Tibial artery (tissue), 4 donors: ENCODE measurements around the gene ZNF462.
A peak's percentile ranks its signal among the peaks of the same experiment; 100 is the strongest.

Experiments used
- DNase-seq, 2 donors: peaks; one replicate each; pipeline ENCODE4 v3.0.0-alpha.2; 2019
- H3K27ac ChIP-seq, 2 donors: fragments of 200-600 bp; sonication (generic) in 1 of 2; 1 replicate in 1 of 2; 2 replicates in 1 of 2; pipeline ENCODE4 v1.5.1; 2018 to 2019; ENCODE audit warnings: mild to moderate bottlenecking in 1 of 2
- H3K27me3 ChIP-seq, 2 donors: fragments of 200-600 bp; sonication (generic) in 1 of 2; one replicate each; pipeline versions ENCODE4 v1.5.1 to v1.6.0; 2016 to 2019
- H3K36me3 ChIP-seq, 3 donors: fragments of 200-600 bp; sonication (generic) in 2 of 3; one replicate each; pipeline ENCODE4 v1.5.1; 2016 to 2019; ENCODE audit warnings: mild to moderate bottlenecking in 2 of 3
- H3K4me1 ChIP-seq, 4 donors: fragments of 200-600 bp; sonication (generic) in 2 of 4; 1 replicate in 3 of 4; 2 replicates in 1 of 4; pipeline ENCODE4 v1.5.1; 2016 to 2019
- H3K4me3 ChIP-seq, 2 donors: fragments of 200-600 bp; sonication (generic) in 1 of 2; 1 replicate in 1 of 2; 2 replicates in 1 of 2; pipeline ENCODE4 v1.5.1; 2018 to 2019; ENCODE audit warnings: mild to moderate bottlenecking in 2 of 2
- H3K9me3 ChIP-seq, 3 donors: fragments of 200-600 bp; sonication (generic) in 1 of 3; one replicate each; pipeline ENCODE4 v1.5.1; 2016 to 2019
- intact Hi-C: fragments of 100-400 bp; cut with DNase I; formaldehyde crosslinking; loops from one replicate; pipeline ENCODE4 v1.15.0; 2023; ENCODE audit warnings: low total_unique reads
- TF ChIP-seq, protein P1 (sequence below), 2 experiments: fragments of 200-600 bp in 1 of 2; fragments of 450-650 bp in 1 of 2; IDR thresholded peaks; one replicate each; pipeline ENCODE4 v1.5.1; 2017 to 2019; ENCODE audit warnings: antibody characterized with exemption in 2 of 2, mild to moderate bottlenecking in 1 of 2, moderate library complexity in 1 of 2

Gene ZNF462

DNA sequence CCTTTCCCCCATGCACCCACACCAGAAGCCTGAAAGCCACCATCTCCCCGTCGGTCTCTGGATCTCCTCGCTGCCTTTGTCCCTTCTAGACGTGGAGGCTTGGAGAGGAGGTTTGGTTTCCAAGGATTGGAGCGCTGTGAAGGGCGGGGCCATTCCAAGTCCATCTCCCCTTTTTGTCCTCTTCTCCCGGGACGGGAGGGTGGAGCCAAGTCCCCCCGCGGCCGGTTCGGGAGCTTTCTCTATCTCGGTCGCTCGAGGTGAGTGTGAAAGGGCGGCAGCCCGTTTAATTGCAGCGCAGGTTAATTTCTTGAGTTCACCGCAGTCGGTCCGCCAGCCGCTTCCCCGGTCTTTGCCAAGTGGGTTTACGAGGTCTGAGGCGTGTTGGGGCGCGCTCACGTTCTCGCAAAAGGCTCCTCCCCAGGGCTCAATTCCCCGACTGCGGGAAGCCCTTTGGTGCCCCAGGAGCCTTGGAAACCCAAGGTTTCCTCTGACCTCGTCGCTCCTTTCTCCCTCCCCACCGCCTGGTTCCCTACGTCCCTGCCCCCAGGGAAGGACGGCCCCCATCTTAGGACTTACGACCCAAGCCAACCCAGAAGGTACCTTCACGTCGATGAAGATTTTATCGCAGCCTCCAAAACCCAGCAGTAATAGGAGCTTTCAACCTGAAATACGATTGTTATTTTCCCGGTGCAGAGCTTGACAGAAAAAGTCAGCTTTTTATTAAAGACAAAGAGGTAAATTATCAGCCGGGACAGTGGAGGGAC, 2.8 kb upstream of the ZNF462 start:
- Histone ChIP-seq H3K36me3 (no peaks in the 10 kb centered on the region), H3K27me3 (peaks cover 0 to 22% of the 10 kb centered on the region in 2 donors), H3K4me3 (peak overlapping the region; percentile 64 to 74), H3K4me1 (peaks cover 0 to 28% (median 16%) of the 10 kb centered on the region in 4 donors), H3K9me3 (no peaks in the 10 kb centered on the region), H3K27ac (peak overlapping the region; percentile 4 to 5)
- peak in 1 of 2 donors; percentile 65 for DNase-seq
- intact Hi-C loops = no loop called here
- TF ChIP-seq, protein P1, sequence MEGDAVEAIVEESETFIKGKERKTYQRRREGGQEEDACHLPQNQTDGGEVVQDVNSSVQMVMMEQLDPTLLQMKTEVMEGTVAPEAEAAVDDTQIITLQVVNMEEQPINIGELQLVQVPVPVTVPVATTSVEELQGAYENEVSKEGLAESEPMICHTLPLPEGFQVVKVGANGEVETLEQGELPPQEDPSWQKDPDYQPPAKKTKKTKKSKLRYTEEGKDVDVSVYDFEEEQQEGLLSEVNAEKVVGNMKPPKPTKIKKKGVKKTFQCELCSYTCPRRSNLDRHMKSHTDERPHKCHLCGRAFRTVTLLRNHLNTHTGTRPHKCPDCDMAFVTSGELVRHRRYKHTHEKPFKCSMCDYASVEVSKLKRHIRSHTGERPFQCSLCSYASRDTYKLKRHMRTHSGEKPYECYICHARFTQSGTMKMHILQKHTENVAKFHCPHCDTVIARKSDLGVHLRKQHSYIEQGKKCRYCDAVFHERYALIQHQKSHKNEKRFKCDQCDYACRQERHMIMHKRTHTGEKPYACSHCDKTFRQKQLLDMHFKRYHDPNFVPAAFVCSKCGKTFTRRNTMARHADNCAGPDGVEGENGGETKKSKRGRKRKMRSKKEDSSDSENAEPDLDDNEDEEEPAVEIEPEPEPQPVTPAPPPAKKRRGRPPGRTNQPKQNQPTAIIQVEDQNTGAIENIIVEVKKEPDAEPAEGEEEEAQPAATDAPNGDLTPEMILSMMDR (IDR thresholded peaks at IDR 0.05) = no peak

- Histone ChIP-seq H3K4me1 (peaks cover 0 to 28% (median 16%) of the 10 kb centered on the region in 4 donors), H3K9me3 (no peaks in the 10 kb centered on the region), H3K27ac (peak overlapping the region; percentile 5 to 85), H3K36me3 (no peaks in the 10 kb centered on the region), H3K27me3 (peaks cover 0 to 22% of the 10 kb centered on the region in 2 donors), H3K4me3 (peak overlapping the region; percentile 64 to 74)
- intact Hi-C loops = no loop called here
- TF ChIP-seq, protein P1 (IDR thresholded peaks at IDR 0.05) = no peak
- DNase-seq = peak in 1 of 2 donors; percentile 66
Observed at GRCh38 chr9:106860721-106861639, 2.0 kb upstream of the ZNF462 start.

DNA sequence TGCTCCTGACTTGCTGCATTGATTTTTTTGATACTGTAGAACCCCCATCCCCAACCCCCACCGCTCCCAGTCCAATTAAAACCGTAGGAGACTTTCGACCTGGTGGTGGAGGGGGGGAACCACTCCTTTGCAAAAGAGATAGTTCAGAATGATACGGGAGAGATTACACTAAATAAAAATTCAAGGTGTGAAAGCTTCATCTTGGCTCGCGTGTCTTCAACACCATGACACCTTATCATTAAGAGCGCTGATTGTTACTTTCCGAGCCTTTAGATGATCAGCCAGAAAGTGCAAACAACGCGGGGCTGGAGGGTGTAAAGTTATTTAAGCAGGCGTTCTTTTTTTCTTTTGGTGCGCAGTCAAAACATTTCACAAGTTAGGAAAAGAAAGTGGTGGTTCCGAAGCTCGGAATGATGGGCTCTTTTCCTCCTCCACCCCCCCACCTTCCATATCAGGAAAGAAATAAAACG, 1.3 kb upstream of the ZNF462 start:
- intact Hi-C loops = no loop called here
- Histone ChIP-seq H3K27ac (peak overlapping the region; percentile 78 to 85), H3K27me3 (peaks cover 0 to 22% of the 10 kb centered on the region in 2 donors), H3K36me3 (no peaks in the 10 kb centered on the region), H3K4me3 (peak overlapping the region; percentile 64 to 74), H3K4me1 (peaks cover 0 to 28% (median 16%) of the 10 kb centered on the region in 4 donors), H3K9me3 (no peaks in the 10 kb centered on the region)
- TF ChIP-seq, protein P1 (IDR thresholded peaks at IDR 0.05) = no peak
- no peak for DNase-seq

GRCh38 chr9:106862110-106862820, 701 bp upstream of the ZNF462 start:
- Histone ChIP-seq H3K36me3 (no peaks in the 10 kb centered on the region), H3K27me3 (peaks cover 0 to 21% of the 10 kb centered on the region in 2 donors), H3K4me1 (peaks cover 0 to 30% (median 18%) of the 10 kb centered on the region in 4 donors), H3K27ac (peak overlapping the region; percentile 78 to 85), H3K4me3 (peak overlapping the region; percentile 64 to 74), H3K9me3 (no peaks in the 10 kb centered on the region)
- TF ChIP-seq, protein P1 (IDR thresholded peaks at IDR 0.05) = no peak
- intact Hi-C loops = no loop called here
- peak in 1 of 2 donors; percentile 62 for DNase-seq
